ENCODE results near the gene RIMBP2.

DNA sequence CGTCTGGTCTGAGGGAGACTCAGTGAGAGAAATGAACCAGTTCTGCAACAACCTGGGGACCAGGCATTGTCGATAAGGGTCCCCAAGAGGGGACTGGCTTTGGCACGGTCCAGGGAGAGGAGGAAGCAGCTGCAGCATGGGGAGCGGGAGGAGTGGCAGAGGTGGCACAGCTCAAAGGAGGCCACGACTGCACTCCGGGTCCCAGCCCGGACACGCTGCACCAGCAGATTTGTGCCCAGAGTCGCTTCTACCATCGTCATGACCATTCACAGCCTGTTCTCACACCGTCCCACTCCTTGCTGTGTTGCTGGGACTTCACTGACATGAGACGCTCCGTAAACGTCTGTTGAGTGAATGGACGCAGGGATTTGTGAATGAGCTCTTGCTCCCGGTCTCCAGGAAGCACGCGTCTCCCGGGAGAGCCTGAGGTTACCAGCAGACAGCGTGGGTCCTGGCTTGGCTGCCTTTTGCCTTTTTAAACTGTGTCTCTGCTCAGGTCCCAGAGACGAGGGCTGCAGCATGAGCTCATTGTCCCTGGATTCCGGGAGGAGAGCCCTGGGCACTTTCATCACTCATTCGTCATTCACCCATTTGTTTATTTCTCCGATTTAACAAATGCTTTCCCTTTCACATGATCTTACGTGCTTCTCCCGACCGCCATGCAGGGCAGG lies 241.4 kb downstream of the RIMBP2 start:
- TF ChIP-seq CTCF (IDR thresholded peaks at IDR 0.05; ENCODE audit: low read depth, low read length), result no peak
- no peak for TF ChIP-seq EZH2phosphoT487 (IDR thresholded peaks at IDR 0.05; ENCODE audit: low read depth)

Measured in OCI-LY3 (cell line).